DOHH2 (cell line): Measurements from ENCODE around the gene LIF.

Experiments
- CTCF ChIP-seq: fragments of 200-600 bp; sonication (generic); IDR thresholded peaks from one replicate; pipeline ENCODE4 v1.5.1; 2014; ENCODE audit warnings: antibody characterized with exemption, mild to moderate bottlenecking, low read depth, low read length; ENCODE audit not compliant: poor library complexity, severe bottlenecking
- EZH2phosphoT487 ChIP-seq: fragments of 200-600 bp; sonication (generic); IDR thresholded peaks from 2 replicates; pipeline ENCODE4 v1.6.1; 2017; ENCODE audit warnings: borderline replicate concordance, mild to moderate bottlenecking, antibody characterized with exemption, low read length, moderate library complexity, mixed read lengths

- TF ChIP-seq CTCF, result no peak
- TF ChIP-seq EZH2phosphoT487, result no peak
Observed at GRCh38 chr22:30208631-30209603, 37.6 kb downstream of the LIF start.
